GM12878 (cell line): Measurements from ENCODE around the gene LRRC73. TPM values are rescaled to one million over a fixed set of nuclear protein-coding genes. Genes with fewer than 3 reads are reported as not detected.
A peak's percentile ranks its signal among the peaks of the same experiment; 100 is the strongest.

Source experiments
- ATAC-seq: fragments of 200-7000 bp; cut with Tn5 transposase; 3 replicates; pipeline ENCODE4 v1.9.1; 2020; ENCODE audit warnings: mild to moderate bottlenecking, moderate library complexity
- BruUV-seq: library from RNA; stranded (reverse); fragments of 400-500 nt; replicated peaks from 2 replicates; lab custom pipeline; 2021; lab: Mats Ljungman, UMichigan
- CTCF ChIA-PET: fragments of 300-600 bp; sonication (Branson Sonifier 250); formaldehyde crosslinking; extraction: SDS; loops from one replicate; lab custom pipeline; 2021; ENCODE audit warnings: inconsistent platforms; lab: Yijun Ruan, JAX
- POLR2A ChIA-PET: fragments of 350-600 bp; formaldehyde crosslinking; extraction: SDS; loops from one replicate; lab custom pipeline; 2021; ENCODE audit warnings: inconsistent platforms; lab: Charles Lee
- RAD21 ChIA-PET: fragments of 300-600 bp; sonication (Branson Sonifier 250); formaldehyde crosslinking; loops from one replicate; lab custom pipeline; 2023; ENCODE audit warnings: antibody characterized with exemption; ENCODE audit not compliant: unreplicated experiment; lab: Charles Lee
- SMC1A ChIA-PET: fragments of 300-600 bp; sonication (Branson Sonifier 250); formaldehyde crosslinking; loops from one replicate; lab custom pipeline; 2023; ENCODE audit not compliant: unreplicated experiment, uncharacterized antibody; lab: Charles Lee
- DNase-seq: peaks from one replicate; pipeline ENCODE4 v3.0.0-alpha.2; 2011; ENCODE audit warnings: low read depth, low spot score
- FAIRE-seq: peaks from 3 replicates; lab custom pipeline; 2011; peaks lifted over from hg19 to GRCh38; lab: Jason Lieb, UNC
- H2AFZ ChIP-seq: 2 replicates; pipeline ENCODE4 v1.6.0; 2011; ENCODE audit warnings: low read depth, low read length, control low read depth; ENCODE audit not compliant: control insufficient read depth
- H3K27ac ChIP-seq: 2 replicates; pipeline ENCODE4 v1.5.1; 2011; ENCODE audit warnings: control low read depth; ENCODE audit not compliant: control insufficient read depth, insufficient read depth
- H3K27me3 ChIP-seq, 2 experiments: replicated peaks in 1 of 2; 2 replicates each; pipeline versions ENCODE4 v1.6.0 to v1.6.1; 2011; ENCODE audit warnings: low read length in 1 of 2; ENCODE audit not compliant: control insufficient read depth in 2 of 2, insufficient read depth in 2 of 2
- H3K36me3 ChIP-seq, 2 experiments: 2 replicates each; pipeline ENCODE4 v1.5.1; 2011; ENCODE audit warnings: low read length in 1 of 2; ENCODE audit not compliant: control insufficient read depth in 2 of 2, insufficient read depth in 2 of 2
- H3K4me1 ChIP-seq: 2 replicates; pipeline ENCODE4 v1.6.1; 2011; ENCODE audit warnings: mild to moderate bottlenecking, low read length, moderate library complexity, mixed read lengths; ENCODE audit not compliant: control insufficient read depth, insufficient read depth
- H3K4me2 ChIP-seq: 2 replicates; pipeline ENCODE4 v1.6.0; 2011; ENCODE audit warnings: control low read depth; ENCODE audit not compliant: control insufficient read depth, insufficient read depth
- H3K4me3 ChIP-seq: fragments of 200-600 bp; sonication (generic); 2 replicates; pipeline ENCODE4 v1.5.1; 2016
- H3K79me2 ChIP-seq: 2 replicates; pipeline ENCODE4 v1.6.0; 2011; ENCODE audit warnings: low read length; ENCODE audit not compliant: control insufficient read depth, insufficient read depth
- H3K9ac ChIP-seq: 2 replicates; pipeline ENCODE4 v1.8.0; 2011; ENCODE audit warnings: low read length, control low read depth, mixed read lengths; ENCODE audit not compliant: control insufficient read depth, insufficient read depth
- H3K9me3 ChIP-seq: replicated peaks from 3 replicates; pipeline ENCODE4 v1.5.1; 2011; ENCODE audit warnings: mild to moderate bottlenecking, low read length; ENCODE audit not compliant: control insufficient read depth, insufficient read depth
- H4K20me1 ChIP-seq: 2 replicates; pipeline ENCODE4 v1.6.0; 2011; ENCODE audit not compliant: control insufficient read depth, insufficient read depth
- ATF7 ChIP-seq: fragments of 450-650 bp; IDR thresholded peaks from 2 replicates; pipeline ENCODE4 v1.6.1; 2016; ENCODE audit warnings: low read depth, mild to moderate bottlenecking
- CREM ChIP-seq: IDR thresholded peaks from 2 replicates; pipeline ENCODE4 v1.6.1; 2014; ENCODE audit warnings: antibody characterized with exemption, low read depth
- CTCF ChIP-seq, 3 experiments: IDR thresholded peaks in 2 of 3; conservative IDR thresholded peaks in 1 of 3; 2 replicates each; pipeline ENCODE4 v1.5.1; 2011; ENCODE audit warnings: low read depth in 3 of 3, low read length in 3 of 3, mild to moderate bottlenecking in 3 of 3, control low read depth in 2 of 3, moderate library complexity in 2 of 3, inconsistent platforms in 1 of 3, mixed read lengths in 1 of 3; ENCODE audit not compliant: control insufficient read depth in 2 of 3, insufficient read depth in 1 of 3; ENCODE audit errors: extremely low read depth in 1 of 3
- IRF5 ChIP-seq: fragments of 450-650 bp; IDR thresholded peaks from 2 replicates; pipeline ENCODE4 v1.6.1; 2017; ENCODE audit warnings: borderline replicate concordance
- NBN ChIP-seq: fragments of 450-650 bp; IDR thresholded peaks from 2 replicates; pipeline ENCODE4 v1.6.1; 2016
- PAX5 ChIP-seq: IDR thresholded peaks from 2 replicates; pipeline ENCODE4 v1.6.1; 2011; ENCODE audit warnings: low read depth, low read length, borderline replicate concordance
- POLR2AphosphoS2 ChIP-seq: IDR thresholded peaks from 2 replicates; pipeline ENCODE4 v1.6.1; 2011; ENCODE audit warnings: low read depth, mild to moderate bottlenecking, low read length, improper control_type of control experiment, moderate library complexity
- RUNX3 ChIP-seq: IDR thresholded peaks from 2 replicates; pipeline ENCODE4 v1.6.1; 2012; ENCODE audit warnings: low read length, inconsistent platforms
- SIN3A ChIP-seq: IDR thresholded peaks from 2 replicates; pipeline ENCODE4 v1.6.1; 2012; ENCODE audit warnings: low read depth, low read length, improper control_type of control experiment
- SMAD1 ChIP-seq: fragments of 450-650 bp; IDR thresholded peaks from 2 replicates; pipeline ENCODE4 v1.6.1; 2018; ENCODE audit warnings: mild to moderate bottlenecking, low read depth; ENCODE audit not compliant: partially characterized antibody
- ZNF384 ChIP-seq: IDR thresholded peaks from 2 replicates; pipeline ENCODE4 v1.6.1; 2012; ENCODE audit warnings: low read depth, mild to moderate bottlenecking, low read length, improper control_type of control experiment, borderline replicate concordance
- WGBS: methylation state at CpG from one replicate; pipeline ENCODE4 v1.1.6; 2016; ENCODE audit warnings: low lambda C conversion rate; ENCODE audit not compliant: insufficient replicate concordance, insufficient coverage; ENCODE audit errors: missing lambda C conversion rate; 5-methylcytosine and 5-hydroxymethylcytosine counted together
- in situ Hi-C: fragments of 300-500 bp; cut with MboI; formaldehyde crosslinking; loops from 9 replicates; pipeline ENCODE4 v1.14.3; 2018; ENCODE audit warnings: mixed read lengths
- intact Hi-C: fragments of 100-400 bp; cut with micrococcal nuclease; formaldehyde crosslinking; loops from one replicate; pipeline ENCODE4 v1.14.2; 2022; ENCODE audit not compliant: unreplicated experiment
- polyA plus RNA-seq, 11 experiments: library from polyadenylated mRNA; depleted of rRNA in 4 of 11; unstranded in 6 of 11; stranded (reverse) in 5 of 11; fragments of >200 nt; fragmentation: Nextera tagmentation in 4 of 11; fragmentation: Illumina TruSeq in 1 of 11; extraction: Ambion mirVana in 4 of 11; extraction: Trizol in 1 of 11; gene quantifications; 1 replicate in 1 of 11; 2 replicates in 10 of 11; pipeline versions ENCODE4 v1.2.1 to v1.2.3, GENCODE V29; 2011 to 2016; ENCODE audit warnings: inconsistent platforms in 2 of 11, missing spikeins in 2 of 11, low read depth in 1 of 11
- total RNA-seq, 4 experiments: library from RNA; depleted of rRNA in 3 of 4; stranded (reverse); fragments of >200 nt in 3 of 4; fragmentation: Illumina TruSeq in 1 of 4; extraction: Trizol in 1 of 4; gene quantifications; 2 replicates each; pipeline versions ENCODE4 v1.2.1 to v1.2.3, GENCODE V29; 2013 to 2021
- TF ChIP-seq, protein P1 (sequence below): IDR thresholded peaks from 2 replicates; pipeline ENCODE4 v1.6.1; 2011; ENCODE audit warnings: low read depth, mild to moderate bottlenecking, low read length, moderate library complexity, borderline replicate concordance; ENCODE audit errors: extremely low read depth

LRRC73 gene
- total and polyA plus RNA-seq, 10 of the 15 experiments (the other 5 are each of a cell fraction or from before 2014, with no cell fraction given), result 0.13 TPM; not detected in 9

DNA sequence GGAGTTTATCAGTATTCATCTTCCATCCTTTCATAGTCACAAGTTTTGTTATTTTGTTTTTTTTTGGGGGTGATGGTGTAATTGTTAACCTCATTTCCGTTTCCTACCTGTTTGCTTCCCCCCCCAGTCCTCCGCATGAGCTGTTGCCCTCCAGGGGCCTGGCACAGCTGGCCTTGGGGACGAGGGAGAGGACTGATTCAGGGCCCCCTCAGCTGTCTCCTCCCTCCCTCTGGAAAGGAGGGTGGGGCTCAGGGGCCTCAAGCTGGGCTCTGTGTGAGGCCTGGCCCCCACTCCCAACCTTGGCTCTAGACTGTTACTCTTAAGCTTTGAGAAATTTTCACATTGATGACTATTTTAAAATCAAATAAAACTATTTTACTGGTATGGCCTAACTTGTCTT is 4.0 kb downstream of the LRRC73 start (continued):
- TF ChIP-seq, protein P1, sequence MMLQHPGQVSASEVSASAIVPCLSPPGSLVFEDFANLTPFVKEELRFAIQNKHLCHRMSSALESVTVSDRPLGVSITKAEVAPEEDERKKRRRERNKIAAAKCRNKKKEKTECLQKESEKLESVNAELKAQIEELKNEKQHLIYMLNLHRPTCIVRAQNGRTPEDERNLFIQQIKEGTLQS, result no peak
- no peak for TF ChIP-seq ATF7
- TF ChIP-seq NBN, result no peak
- no peak for TF ChIP-seq PAX5
- no peak for TF ChIP-seq SMAD1
- no peak for TF ChIP-seq IRF5
- TF ChIP-seq SIN3A, result no peak
- no peak for TF ChIP-seq RUNX3
- no peak for TF ChIP-seq CREM

- no peak for FAIRE-seq
- SMC1A ChIA-PET, result interaction anchor here (0.6 to 3.4 kb wide), 21 partner anchors 11 to 363 kb away, joined by 3 to 16 read pairs (median 4); partner anchors contain the start of genes POLR1C and YIPF3
- H3K4me1 ChIP-seq, result peaks cover 4% of the 10 kb centered on the region; the same call in 1 of the 2 replicates
- H3K4me3 ChIP-seq, result no peak overlapping the region
- intact Hi-C loops (loop anchor here (1.0 to 5.0 kb wide), 3 partner anchors 51 to 242 kb away; partner anchors contain the start of gene DLK2), in situ Hi-C loops (loop anchor here (5.0 kb wide), 1 partner anchor 248 kb away; no protein-coding TSS in a partner anchor)
- no TSS peak for BruUV-seq
- peaks cover 0 to 2% of the 10 kb centered on the region in 2 experiments; a peak in 1 of 4 replicates for H3K27me3 ChIP-seq
- H2AFZ ChIP-seq, result no peak overlapping the region
- no peak overlapping the region for H3K9ac ChIP-seq
- H3K4me2 ChIP-seq, result no peak overlapping the region
- TF ChIP-seq POLR2AphosphoS2 (no peak), ZNF384 (no peak), CTCF (IDR thresholded peaks at IDR 0.05 in 2 of 3, conservative IDR thresholded peaks at IDR 0.05 in 1 of 3; ENCODE audit: control insufficient read depth in 2 of 3, extremely low read depth in 1 of 3, insufficient read depth in 1 of 3, low read depth in 3 of 3, low read length in 3 of 3) (peak in 1 of 3 experiments; percentile 26; a peak in 1 of 6 replicates)
- POLR2A ChIA-PET, result interaction anchor here (0.6 to 0.9 kb wide), 2 partner anchors 45 to 119 kb away, joined by 3 to 5 read pairs; no protein-coding TSS in a partner anchor
- H3K79me2 ChIP-seq, result no peaks in the 10 kb centered on the region
- DNase-seq, result no peak
- CTCF ChIA-PET, result interaction anchor here (0.6 to 6.8 kb wide), 50 partner anchors 11 to 521 kb away, joined by 3 to 70 read pairs (median 6); partner anchors contain the start of genes ABCC10, CRIP3, DLK2 and POLR1C
- 81% methylated on average over 6 of the region's 6 CpGs for WGBS
- H3K27ac ChIP-seq, result no peak overlapping the region
- no peaks in the 10 kb centered on the region for H3K9me3 ChIP-seq
- ATAC-seq, result no peak
- H3K36me3 ChIP-seq, result peaks cover 4 to 23% of the 10 kb centered on the region in 2 experiments; a peak in 3 of 4 replicates
- RAD21 ChIA-PET, result interaction anchor here (0.7 to 3.3 kb wide), 15 partner anchors 10 to 331 kb away, joined by 3 to 44 read pairs (median 4); partner anchors contain the start of genes DLK2 and DNPH1
- no peaks in the 10 kb centered on the region for H4K20me1 ChIP-seq
Measured at GRCh38 chr6:43505718-43506117, 4.4 kb downstream of the LRRC73 start.
